Kidney (tissue), 14 donors: ENCODE results near the gene SLC25A25. TPM values are rescaled to one million over a fixed set of nuclear protein-coding genes. Genes with fewer than 3 reads are reported as not detected.

Experiments
- DNase-seq, 5 donors: peaks; one replicate each; pipeline ENCODE4 v3.0.0-alpha.2; 2013 to 2020
- FAIRE-seq: peaks from 2 replicates; lab custom pipeline; 2012; peaks lifted over from hg19 to GRCh38; lab: Jason Lieb, UNC
- H3K27ac ChIP-seq, 2 donors: one replicate each; pipeline ENCODE4 v1.7.0; 2013; ENCODE audit warnings: low read depth in 2 of 2, low read length in 2 of 2, inconsistent platforms in 1 of 2
- H3K27me3 ChIP-seq: one replicate; pipeline ENCODE4 v1.7.1; 2013; ENCODE audit warnings: low read length, inconsistent platforms; ENCODE audit not compliant: control insufficient read depth, insufficient read depth
- H3K36me3 ChIP-seq, 3 donors: one replicate each; pipeline versions ENCODE4 v1.7.0 to v1.7.1; 2013; ENCODE audit warnings: low read length in 3 of 3, control low read depth in 1 of 3, inconsistent platforms in 1 of 3; ENCODE audit not compliant: insufficient read depth in 3 of 3, control insufficient read depth in 2 of 3
- H3K4me1 ChIP-seq, 3 donors: one replicate each; pipeline versions ENCODE4 v1.7.0 to v1.7.1; 2013; ENCODE audit warnings: low read length in 3 of 3, inconsistent platforms in 1 of 3, low read depth in 1 of 3; ENCODE audit not compliant: control insufficient read depth in 2 of 3, insufficient read depth in 2 of 3
- H3K4me3 ChIP-seq, 3 donors: one replicate each; pipeline versions ENCODE4 v1.7.0 to v1.8.1; 2013; ENCODE audit warnings: low read length in 3 of 3, control low read depth in 1 of 3, inconsistent platforms in 1 of 3
- H3K9ac ChIP-seq, 3 donors: one replicate each; pipeline versions ENCODE4 v1.7.0 to v1.7.1; 2013; ENCODE audit warnings: low read length in 3 of 3, control low read depth in 1 of 3, inconsistent platforms in 1 of 3
- H3K9me3 ChIP-seq, 3 donors: one replicate each; pipeline versions ENCODE4 v1.7.0 to v1.7.1; 2013; ENCODE audit warnings: low read length in 3 of 3, control low read depth in 1 of 3, inconsistent platforms in 1 of 3; ENCODE audit not compliant: control insufficient read depth in 2 of 3, insufficient read depth in 1 of 3
- intact Hi-C: fragments of 100-400 bp; cut with DNase I; formaldehyde crosslinking; loops from one replicate; pipeline ENCODE4 v1.11.1; 2022
- polyA plus RNA-seq: library from polyadenylated mRNA; stranded (reverse); fragments of 350-450 nt; fragmentation: Illumina TruSeq; extraction: RNeasy Lipid Tissue Mini Kit (QIAGEN cat#74804); gene quantifications from one replicate; pipeline ENCODE4 v1.2.3, GENCODE V29; 2014; ENCODE audit warnings: low read depth, low replicate concordance; ENCODE audit not compliant: insufficient read depth
- total RNA-seq: library from RNA; stranded (reverse); fragmentation: NEBNext Ultra II Directional; extraction: Animal tissue kit (Norgen Biotek cat#: 25700); gene quantifications from one replicate; pipeline ENCODE4 v1.2.1, GENCODE V29; 2021
- TF ChIP-seq, protein P1 (sequence below): IDR thresholded peaks from 3 replicates; pipeline ENCODE4 v1.5.1; 2012; ENCODE audit warnings: mild to moderate bottlenecking, moderate library complexity, borderline replicate concordance; ENCODE audit not compliant: insufficient read depth; ENCODE audit errors: extremely low read depth
- donor health status: control.
- donor health status: control.
- donor health status: control.
- donor health status: control.
- donor health status: control.
- donor health status: DM: yes; HTN: yes; CAD: no.
- donor health status: Normal renal cell carcinoma (clear cell type).

SLC25A25 gene
- total and polyA plus RNA-seq, 2 donors from 2014 or later, result 20.4 to 24.9 TPM

DNA sequence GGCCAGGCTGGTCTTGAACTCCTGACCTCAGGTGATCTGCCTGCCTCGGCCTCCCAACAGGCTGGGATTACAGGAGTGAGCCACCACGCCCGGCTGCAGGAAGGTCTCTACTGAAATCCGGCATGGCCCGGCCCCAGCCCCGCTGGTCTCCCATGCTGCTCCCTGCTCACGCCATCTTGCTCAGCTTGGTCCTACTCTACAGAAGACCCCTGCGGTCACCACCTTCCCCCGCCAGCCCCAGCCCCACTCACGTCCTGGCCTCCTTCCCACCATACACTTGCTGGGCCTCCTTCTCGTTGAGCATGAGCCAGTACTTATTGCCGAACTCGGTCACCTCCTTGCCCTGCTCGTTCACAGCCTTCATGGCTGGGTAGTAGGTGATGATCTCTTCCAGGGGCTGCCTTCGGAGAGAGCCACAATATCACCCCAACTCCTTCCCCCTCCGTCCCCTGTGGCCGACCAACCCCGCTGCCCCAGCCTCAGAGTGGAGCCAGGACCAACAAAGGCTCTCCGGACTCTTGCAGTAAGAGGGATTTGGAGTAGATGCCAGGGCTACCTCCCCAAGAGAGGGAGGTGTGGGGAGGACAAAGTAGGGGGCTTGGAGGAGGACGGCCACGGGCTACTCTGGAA lies 55.5 kb downstream of the SLC25A25 start:
- no peak overlapping the region for H3K27ac ChIP-seq
- FAIRE-seq, result no peak
- DNase-seq, result peak in 1 of 5 donors; percentile 71
- TF ChIP-seq, protein P1, sequence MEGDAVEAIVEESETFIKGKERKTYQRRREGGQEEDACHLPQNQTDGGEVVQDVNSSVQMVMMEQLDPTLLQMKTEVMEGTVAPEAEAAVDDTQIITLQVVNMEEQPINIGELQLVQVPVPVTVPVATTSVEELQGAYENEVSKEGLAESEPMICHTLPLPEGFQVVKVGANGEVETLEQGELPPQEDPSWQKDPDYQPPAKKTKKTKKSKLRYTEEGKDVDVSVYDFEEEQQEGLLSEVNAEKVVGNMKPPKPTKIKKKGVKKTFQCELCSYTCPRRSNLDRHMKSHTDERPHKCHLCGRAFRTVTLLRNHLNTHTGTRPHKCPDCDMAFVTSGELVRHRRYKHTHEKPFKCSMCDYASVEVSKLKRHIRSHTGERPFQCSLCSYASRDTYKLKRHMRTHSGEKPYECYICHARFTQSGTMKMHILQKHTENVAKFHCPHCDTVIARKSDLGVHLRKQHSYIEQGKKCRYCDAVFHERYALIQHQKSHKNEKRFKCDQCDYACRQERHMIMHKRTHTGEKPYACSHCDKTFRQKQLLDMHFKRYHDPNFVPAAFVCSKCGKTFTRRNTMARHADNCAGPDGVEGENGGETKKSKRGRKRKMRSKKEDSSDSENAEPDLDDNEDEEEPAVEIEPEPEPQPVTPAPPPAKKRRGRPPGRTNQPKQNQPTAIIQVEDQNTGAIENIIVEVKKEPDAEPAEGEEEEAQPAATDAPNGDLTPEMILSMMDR, result no peak
- H3K4me3 ChIP-seq, result no peak overlapping the region
- H3K9ac ChIP-seq, result no peak overlapping the region
- peaks cover 0 to 19% (median 7%) of the 10 kb centered on the region in 3 donors for H3K36me3 ChIP-seq
- H3K4me1 ChIP-seq, result peaks cover 0 to 7% (median 6%) of the 10 kb centered on the region in 3 donors
- intact Hi-C loops, result no loop called here
- H3K9me3 ChIP-seq, result no peaks in the 10 kb centered on the region
- H3K27me3 ChIP-seq, result no peaks in the 10 kb centered on the region

- TF ChIP-seq, protein P1, result no peak
- peaks cover 0 to 19% (median 7%) of the 10 kb centered on the region in 3 donors for H3K36me3 ChIP-seq
- intact Hi-C loops, result no loop called here
- H3K27ac ChIP-seq, result no peak overlapping the region
- no peak overlapping the region for H3K4me3 ChIP-seq
- DNase-seq (peak in 1 of 5 donors; percentile 55), FAIRE-seq (no peak)
- no peaks in the 10 kb centered on the region for H3K27me3 ChIP-seq
- H3K9ac ChIP-seq, result no peak overlapping the region
- H3K9me3 ChIP-seq, result no peaks in the 10 kb centered on the region
- H3K4me1 ChIP-seq, result peaks cover 0 to 7% (median 6%) of the 10 kb centered on the region in 3 donors
Measured at GRCh38 chr9:128124451-128124850, 56.4 kb downstream of the SLC25A25 start.

- H3K27me3 ChIP-seq, result no peaks in the 10 kb centered on the region
- H3K4me1 ChIP-seq, result peaks cover 0 to 7% (median 6%) of the 10 kb centered on the region in 3 donors
- H3K27ac ChIP-seq, result no peak overlapping the region
- peaks cover 0 to 19% (median 7%) of the 10 kb centered on the region in 3 donors for H3K36me3 ChIP-seq
- intact Hi-C loops, result no loop called here
- H3K9me3 ChIP-seq, result no peaks in the 10 kb centered on the region
- H3K4me3 ChIP-seq, result no peak overlapping the region
- DNase-seq (peak in 4 of 5 donors; percentile 67 to 77 (median 70)), FAIRE-seq (no peak)
- no peak overlapping the region for H3K9ac ChIP-seq
- TF ChIP-seq, protein P1, result peak; percentile 45
Measured at GRCh38 chr9:128124873-128125579, 57.0 kb downstream of the SLC25A25 start.
